HEK293T (cell line): ENCODE data around the gene ACTRT2.

Experiments used
- CTCF ChIA-PET: fragments of 350-600 bp; formaldehyde crosslinking; extraction: SDS; loops from one replicate; lab custom pipeline; 2021; ENCODE audit warnings: antibody characterized with exemption, inconsistent platforms; lab: Yijun Ruan, JAX
- POLR2A ChIA-PET: fragments of 350-600 bp; formaldehyde crosslinking; extraction: SDS; loops from one replicate; lab custom pipeline; 2020; ENCODE audit warnings: antibody characterized with exemption, inconsistent platforms; lab: Yijun Ruan, JAX
- DNase-seq: peaks from one replicate; pipeline ENCODE4 v3.0.0; 2012; ENCODE audit warnings: mixed read lengths; ENCODE audit errors: extremely low spot score
- ARNT ChIP-seq: fragments of 450-650 bp; IDR thresholded peaks from 2 replicates; pipeline ENCODE4 v1.6.1; 2017; ENCODE audit warnings: mild to moderate bottlenecking
- CTBP1 ChIP-seq: fragments of 450-650 bp; IDR thresholded peaks from 2 replicates; pipeline ENCODE4 v1.6.1; 2016; ENCODE audit warnings: borderline replicate concordance
- ELF4 ChIP-seq: fragments of 450-650 bp; IDR thresholded peaks from 2 replicates; pipeline ENCODE4 v1.6.1; 2017; ENCODE audit warnings: antibody characterized with exemption
- FOXA1 ChIP-seq: fragments of 450-650 bp; IDR thresholded peaks from 2 replicates; pipeline ENCODE4 v1.6.1; 2016; ENCODE audit warnings: mild to moderate bottlenecking
- FOXK2 ChIP-seq: fragments of 450-650 bp; IDR thresholded peaks from 2 replicates; pipeline ENCODE4 v1.6.1; 2016; ENCODE audit warnings: mild to moderate bottlenecking
- FOXM1 ChIP-seq: fragments of 450-650 bp; IDR thresholded peaks from 2 replicates; pipeline ENCODE4 v1.6.1; 2017; ENCODE audit warnings: mild to moderate bottlenecking, borderline replicate concordance
- HDGF ChIP-seq: fragments of 450-650 bp; IDR thresholded peaks from 2 replicates; pipeline ENCODE4 v1.6.1; 2017; ENCODE audit warnings: antibody characterized with exemption, borderline replicate concordance
- L3MBTL2 ChIP-seq: fragments of 450-650 bp; conservative IDR thresholded peaks from 2 replicates; pipeline ENCODE4 v1.6.1; 2016; ENCODE audit warnings: mild to moderate bottlenecking
- LEF1 ChIP-seq: fragments of 450-650 bp; IDR thresholded peaks from 2 replicates; pipeline ENCODE4 v1.6.1; 2017; ENCODE audit warnings: mild to moderate bottlenecking, borderline replicate concordance
- NFRKB ChIP-seq: fragments of 450-650 bp; IDR thresholded peaks from 2 replicates; pipeline ENCODE4 v1.6.1; 2016; ENCODE audit warnings: mild to moderate bottlenecking, moderate library complexity
- PKNOX1 ChIP-seq: fragments of 450-650 bp; IDR thresholded peaks from 2 replicates; pipeline ENCODE4 v1.6.1; 2016
- SP1 ChIP-seq: fragments of 450-650 bp; IDR thresholded peaks from 2 replicates; pipeline ENCODE4 v1.6.1; 2017
- SUZ12 ChIP-seq: fragments of 450-650 bp; IDR thresholded peaks from 2 replicates; pipeline ENCODE4 v1.6.1; 2016; ENCODE audit warnings: mild to moderate bottlenecking
- TARDBP ChIP-seq: fragments of 450-650 bp; IDR thresholded peaks from 2 replicates; pipeline ENCODE4 v1.6.1; 2016
- ZNF384 ChIP-seq: fragments of 450-650 bp; IDR thresholded peaks from 2 replicates; pipeline ENCODE4 v1.6.1; 2016

The ACTRT2 gene

GRCh38 chr1:3070644-3071564, 49.6 kb downstream of the ACTRT2 start:
- CTCF ChIA-PET = no interaction called here
- peak; percentile 20 for DNase-seq
- TF ChIP-seq FOXA1 (no peak), SP1 (no peak), L3MBTL2 (no peak)
- POLR2A ChIA-PET = interaction anchor here (0.9 kb wide), 1 partner anchor 176 kb away, joined by 3 read pairs; no protein-coding TSS in a partner anchor

- no peak for DNase-seq
- POLR2A ChIA-PET = interaction anchor here (0.9 kb wide), 1 partner anchor 175 kb away, joined by 3 read pairs; no protein-coding TSS in a partner anchor
- TF ChIP-seq ARNT = no peak
- TF ChIP-seq SP1 = no peak
- TF ChIP-seq FOXA1 = no peak
- TF ChIP-seq TARDBP = no peak
- no peak for TF ChIP-seq LEF1
- TF ChIP-seq NFRKB = no peak
- no peak for TF ChIP-seq FOXM1
- TF ChIP-seq HDGF = no peak
- TF ChIP-seq CTBP1 = no peak
- TF ChIP-seq FOXK2 = no peak
- TF ChIP-seq PKNOX1 = no peak
- no peak for TF ChIP-seq ZNF384
- TF ChIP-seq ELF4 = no peak
- TF ChIP-seq SUZ12 = no peak
- CTCF ChIA-PET = no interaction called here
Observed at GRCh38 chr1:3071565-3072390, 50.5 kb downstream of the ACTRT2 start.
